NCI-H1417 (cell line): Measurements from ENCODE around the gene ZNF792.
"Not testable (repeated sequence)": the region's sequence is repeated elsewhere in the genome, so short reads cannot be mapped to it uniquely, and the experiment has no call there.

Experiments
- DNase-seq, 3 experiments: peaks; one replicate each; lab custom pipeline; 2025; lab: John Stamatoyannopoulos, UW

The ZNF792 gene

DNA sequence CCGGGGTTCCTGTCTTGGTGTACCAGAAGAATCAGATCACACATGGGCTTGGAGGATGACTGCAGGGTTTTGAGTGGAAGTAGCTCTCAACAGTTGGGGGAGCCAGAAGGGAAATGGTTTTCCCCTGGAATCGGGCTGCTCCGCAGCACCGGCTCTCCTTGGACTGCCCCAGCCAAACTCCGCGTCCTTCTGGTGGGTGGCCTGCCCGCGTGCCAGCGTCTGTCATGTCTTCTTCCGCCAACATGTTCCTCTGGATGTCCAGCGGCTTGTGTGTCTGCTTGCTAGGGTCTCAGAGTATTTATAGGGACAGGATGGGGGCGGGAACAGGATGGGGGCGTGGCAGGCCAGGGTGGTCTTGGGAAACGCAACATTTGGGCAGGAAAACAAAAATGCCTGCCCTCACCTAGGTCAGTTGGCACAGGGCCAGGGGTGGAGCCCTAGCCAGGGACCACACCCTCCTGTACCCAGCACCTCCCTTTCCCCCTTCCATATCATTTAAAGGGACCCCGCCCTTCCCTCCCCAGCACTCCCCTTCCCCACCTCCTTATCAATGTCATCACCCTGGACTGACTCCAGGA, 38.7 kb downstream of the ZNF792 start:
- no peak for DNase-seq

GRCh38 chr19:34920090-34920786, 43.8 kb downstream of the ZNF792 start:
- peak in 2 of 3 experiments; percentile 49 to 61 for DNase-seq

DNA sequence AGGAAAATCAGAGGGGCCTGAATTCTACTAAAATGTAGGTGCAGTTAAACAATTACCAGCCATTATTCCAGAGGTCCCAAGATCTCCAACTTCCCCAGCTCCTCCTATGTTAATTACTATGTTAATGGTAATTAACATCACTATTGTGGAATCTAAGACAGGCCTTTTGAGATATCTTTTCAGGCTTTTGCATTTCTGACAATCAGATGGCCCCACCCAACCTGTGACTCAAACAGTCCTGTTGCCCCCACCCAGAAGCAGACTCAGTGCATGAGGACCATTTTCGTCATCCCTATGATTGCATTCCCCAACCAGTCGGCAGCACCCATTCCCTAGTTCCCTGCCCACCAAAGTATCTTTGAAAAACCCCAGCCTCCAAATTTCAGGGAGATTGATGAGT, 45.8 kb downstream of the ZNF792 start:
- DNase-seq = no peak

GRCh38 chr19:34917144-34917543, 46.9 kb downstream of the ZNF792 start:
- not testable (repeated sequence) for DNase-seq

DNA sequence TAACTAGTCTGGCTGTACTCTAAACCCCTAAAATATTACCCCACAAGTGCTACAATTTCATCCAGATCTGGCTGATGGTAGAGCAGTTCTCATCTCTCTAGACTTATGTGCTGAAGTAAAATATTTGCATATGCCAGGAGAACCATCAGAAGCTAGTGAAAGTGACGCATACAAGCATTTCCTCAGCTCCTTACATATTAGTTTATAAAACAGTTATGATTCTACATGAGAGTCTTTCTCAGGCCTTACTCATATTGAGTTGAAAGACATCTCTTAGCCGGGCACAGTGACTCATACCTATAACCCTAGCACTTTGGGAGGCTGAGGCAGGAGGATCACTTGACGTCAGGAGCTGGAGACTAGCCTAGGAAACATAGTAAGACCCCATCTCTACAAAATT, 53.3 kb downstream of the ZNF792 start:
- no peak for DNase-seq
